Fibroblast of the aortic adventitia (primary cell): Measurements from ENCODE around the gene UAP1. TPM values are rescaled to one million over a fixed set of nuclear protein-coding genes. Genes with fewer than 3 reads are reported as not detected.
"Not testable (repeated sequence)": the region's sequence is repeated elsewhere in the genome, so short reads cannot be mapped to it uniquely, and the experiment has no call there.

Experiments
- DNase-seq: peaks from one replicate; pipeline ENCODE4 v3.0.0-alpha.2; 2010; ENCODE audit warnings: low read depth
- H3K4me3 ChIP-seq: 2 replicates; pipeline ENCODE4 v1.5.1; 2011; ENCODE audit warnings: low read depth, mild to moderate bottlenecking, control low read depth, low read length, moderate library complexity
- total RNA-seq: library from RNA; depleted of rRNA; stranded (reverse); fragments of >200 nt; gene quantifications from 2 replicates; pipeline ENCODE4 v1.2.3, GENCODE V29; 2012; ENCODE audit warnings: low replicate concordance
- TF ChIP-seq, protein P1 (sequence below): IDR thresholded peaks from 2 replicates; pipeline ENCODE4 v1.5.1; 2011; ENCODE audit warnings: mild to moderate bottlenecking, low read length, control low read depth, inconsistent platforms; ENCODE audit not compliant: insufficient read depth

Gene UAP1
- total RNA-seq, 1 donor = 112 TPM

DNA sequence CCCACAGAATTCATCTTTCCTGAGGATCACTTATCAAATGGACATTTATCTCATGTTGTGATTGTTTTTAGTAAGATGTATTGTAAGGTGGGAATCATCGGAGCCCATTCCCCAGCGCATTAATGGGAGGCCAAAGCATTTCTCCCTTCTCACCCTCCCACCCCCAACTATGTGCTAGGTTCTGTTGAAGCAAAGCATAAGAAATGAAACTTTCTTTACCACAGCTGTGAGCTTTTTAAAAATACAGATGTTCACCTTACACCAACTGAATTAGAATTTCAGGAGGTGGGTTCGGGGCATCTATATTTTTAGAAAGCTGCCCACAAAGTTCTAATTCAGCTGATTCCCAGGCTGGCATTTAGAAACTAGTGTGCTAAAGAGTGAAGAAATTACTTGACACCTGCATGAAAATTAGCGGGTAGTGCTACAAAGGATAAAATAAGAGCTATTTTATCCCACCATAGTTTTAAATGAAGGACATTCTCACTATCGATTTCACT lies 26.3 kb downstream of the UAP1 start:
- DNase-seq = no peak
- no peak overlapping the region for H3K4me3 ChIP-seq
- TF ChIP-seq, protein P1, sequence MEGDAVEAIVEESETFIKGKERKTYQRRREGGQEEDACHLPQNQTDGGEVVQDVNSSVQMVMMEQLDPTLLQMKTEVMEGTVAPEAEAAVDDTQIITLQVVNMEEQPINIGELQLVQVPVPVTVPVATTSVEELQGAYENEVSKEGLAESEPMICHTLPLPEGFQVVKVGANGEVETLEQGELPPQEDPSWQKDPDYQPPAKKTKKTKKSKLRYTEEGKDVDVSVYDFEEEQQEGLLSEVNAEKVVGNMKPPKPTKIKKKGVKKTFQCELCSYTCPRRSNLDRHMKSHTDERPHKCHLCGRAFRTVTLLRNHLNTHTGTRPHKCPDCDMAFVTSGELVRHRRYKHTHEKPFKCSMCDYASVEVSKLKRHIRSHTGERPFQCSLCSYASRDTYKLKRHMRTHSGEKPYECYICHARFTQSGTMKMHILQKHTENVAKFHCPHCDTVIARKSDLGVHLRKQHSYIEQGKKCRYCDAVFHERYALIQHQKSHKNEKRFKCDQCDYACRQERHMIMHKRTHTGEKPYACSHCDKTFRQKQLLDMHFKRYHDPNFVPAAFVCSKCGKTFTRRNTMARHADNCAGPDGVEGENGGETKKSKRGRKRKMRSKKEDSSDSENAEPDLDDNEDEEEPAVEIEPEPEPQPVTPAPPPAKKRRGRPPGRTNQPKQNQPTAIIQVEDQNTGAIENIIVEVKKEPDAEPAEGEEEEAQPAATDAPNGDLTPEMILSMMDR = no peak

DNA sequence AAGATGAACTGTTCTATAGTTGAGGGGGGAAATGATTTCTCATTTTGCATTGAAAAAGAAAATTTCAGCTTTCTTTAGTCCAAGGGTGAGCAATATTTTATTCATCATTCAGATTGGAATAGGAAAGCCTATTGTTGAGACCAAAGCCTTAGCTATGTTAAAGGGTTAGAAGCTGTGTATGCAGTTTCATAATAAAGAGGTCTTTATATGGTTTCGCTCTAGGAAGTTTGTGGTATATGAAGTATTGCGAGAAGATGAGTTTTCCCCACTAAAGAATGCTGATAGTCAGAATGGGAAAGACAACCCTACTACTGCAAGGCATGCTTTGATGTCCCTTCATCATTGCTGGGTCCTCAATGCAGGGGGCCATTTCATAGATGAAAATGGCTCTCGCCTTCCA lies 28.6 kb downstream of the UAP1 start:
- DNase-seq = no peak
- TF ChIP-seq, protein P1 = no peak
- no peak overlapping the region for H3K4me3 ChIP-seq

DNA sequence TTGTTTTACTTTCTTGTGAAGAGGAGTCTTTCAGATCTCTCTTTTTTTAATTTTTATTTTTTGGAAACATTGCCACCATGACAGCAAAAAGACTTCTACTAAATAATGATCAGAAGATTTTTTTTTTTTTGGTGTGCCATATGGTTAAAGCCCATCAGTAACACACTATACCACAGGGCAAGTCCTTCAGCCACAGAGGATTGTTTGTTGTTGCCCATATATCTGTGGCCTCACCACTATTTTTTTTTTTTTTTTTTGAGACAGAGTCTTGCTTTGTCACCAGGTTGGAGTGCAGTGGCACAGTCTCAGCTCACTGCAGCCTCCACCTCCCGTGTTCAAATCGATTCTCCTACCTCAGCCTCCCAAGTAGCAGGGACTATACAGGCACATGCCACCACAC lies 29.2 kb downstream of the UAP1 start:
- no peak for DNase-seq
- H3K4me3 ChIP-seq = no peak overlapping the region
- TF ChIP-seq, protein P1 = no peak

DNA sequence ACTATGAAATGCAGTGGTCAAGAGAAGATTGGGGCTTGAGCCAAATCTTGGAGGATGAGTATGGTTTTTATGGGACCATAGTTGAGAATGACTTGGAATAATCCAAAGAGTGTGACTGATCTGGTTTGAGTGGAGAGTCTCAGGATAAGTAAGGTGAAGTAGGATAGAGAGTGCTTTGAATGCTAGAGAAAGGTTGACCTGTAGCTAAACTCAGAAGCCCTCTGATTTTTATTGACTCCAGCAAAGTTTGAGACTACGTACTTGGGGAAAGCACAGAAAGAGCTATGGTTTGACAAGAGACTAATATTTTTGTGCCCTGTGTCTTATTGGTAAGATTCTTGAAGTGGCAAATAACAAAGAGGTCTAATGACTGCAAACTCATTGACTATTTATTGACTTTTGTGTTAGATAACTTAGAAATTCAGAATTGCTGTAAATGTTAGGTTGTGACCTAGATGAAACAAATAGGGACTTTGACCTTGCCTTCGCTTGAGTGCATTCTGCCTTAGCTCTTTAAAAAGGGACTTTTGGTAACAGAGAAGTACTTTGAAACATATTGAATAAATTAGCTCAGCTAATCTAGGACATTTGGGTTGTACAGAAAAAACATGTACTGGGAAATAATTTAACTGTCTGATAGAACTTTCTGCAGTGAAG lies 35.1 kb downstream of the UAP1 start:
- TF ChIP-seq, protein P1 = no peak
- DNase-seq = no peak

DNA sequence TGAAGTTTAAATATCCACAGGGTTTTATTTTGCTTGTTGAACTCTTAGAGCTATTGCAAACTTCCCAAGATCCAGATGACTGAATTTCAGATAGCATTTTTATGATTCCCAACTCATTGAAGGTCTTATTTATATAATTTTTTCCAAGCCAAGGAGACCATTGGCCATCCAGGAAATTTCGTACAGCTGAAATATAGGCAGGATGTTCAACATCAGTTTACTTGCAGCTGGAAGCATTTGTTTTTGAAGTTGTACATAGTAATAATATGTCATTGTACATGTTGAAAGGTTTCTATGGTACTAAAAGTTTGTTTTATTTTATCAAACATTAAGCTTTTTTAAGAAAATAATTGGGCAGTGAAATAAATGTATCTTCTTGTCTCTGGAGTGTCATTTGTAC lies 37.9 kb downstream of the UAP1 start:
- TF ChIP-seq, protein P1 = no peak
- no peak for DNase-seq
- H3K4me3 ChIP-seq = no peak overlapping the region

More for the DNA sequence above, 35.1 kb downstream of the UAP1 start:
- no peak overlapping the region for H3K4me3 ChIP-seq

DNA sequence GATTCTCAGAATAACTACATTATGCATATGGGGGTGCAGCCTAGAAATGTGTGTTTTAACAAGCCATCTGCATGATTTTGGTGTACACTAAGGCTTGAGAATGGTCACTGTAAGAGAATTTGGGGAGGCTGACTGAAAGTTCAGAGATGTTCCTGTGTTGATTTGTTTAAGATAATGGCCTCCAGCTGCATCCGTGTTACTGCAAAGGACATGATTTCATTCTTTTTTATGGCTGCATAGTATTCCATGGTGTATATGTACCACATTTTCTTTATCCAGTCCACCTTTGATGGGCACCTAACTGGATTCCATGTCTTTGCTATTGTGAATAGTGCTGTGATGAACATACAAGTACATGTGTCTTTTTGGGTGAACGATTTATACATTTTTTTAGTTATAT lies 41.6 kb downstream of the UAP1 start:
- not testable (repeated sequence) for H3K4me3 ChIP-seq, DNase-seq

DNA sequence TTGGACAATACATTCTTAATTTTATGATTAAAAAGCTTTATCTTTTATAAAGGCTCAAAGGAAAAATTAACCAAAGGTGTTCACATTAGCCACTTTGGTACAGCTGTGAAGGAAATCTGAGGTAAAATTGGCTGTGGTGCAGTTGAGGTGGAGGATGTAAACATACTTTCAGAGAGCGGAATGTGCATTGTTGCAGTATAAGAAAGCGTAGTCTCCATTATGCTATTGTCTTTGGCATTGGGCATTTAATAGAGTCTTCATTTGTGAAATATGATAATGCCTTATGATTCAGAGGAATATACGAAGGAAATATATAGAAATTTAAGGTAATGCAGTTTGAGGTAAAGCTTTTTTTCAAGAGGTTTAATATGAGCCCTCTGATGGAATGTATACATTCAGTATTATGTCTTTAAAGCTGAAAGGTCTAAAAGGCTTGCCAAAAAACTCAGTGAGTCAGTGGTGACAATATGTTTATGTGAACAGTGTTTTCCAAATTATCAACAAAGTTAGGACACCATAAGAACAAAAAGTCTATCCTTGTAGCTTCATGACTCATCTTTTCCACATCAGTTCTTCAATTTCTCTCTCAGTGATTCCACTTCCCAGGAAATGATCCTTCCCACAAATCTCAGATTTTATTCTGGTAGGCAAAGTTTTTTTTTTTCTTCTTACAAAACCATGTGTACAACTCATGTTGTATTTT lies 43.9 kb downstream of the UAP1 start:
- TF ChIP-seq, protein P1 = no peak
- H3K4me3 ChIP-seq = no peak overlapping the region
- DNase-seq = peak; percentile 94
